Measurements from ENCODE around the gene TLR8. TPM values are rescaled to one million over a fixed set of nuclear protein-coding genes. Genes with fewer than 3 reads are reported as not detected.

TLR8 gene
- total RNA-seq, 2 donors from 2014 or later, result not detected

DNA sequence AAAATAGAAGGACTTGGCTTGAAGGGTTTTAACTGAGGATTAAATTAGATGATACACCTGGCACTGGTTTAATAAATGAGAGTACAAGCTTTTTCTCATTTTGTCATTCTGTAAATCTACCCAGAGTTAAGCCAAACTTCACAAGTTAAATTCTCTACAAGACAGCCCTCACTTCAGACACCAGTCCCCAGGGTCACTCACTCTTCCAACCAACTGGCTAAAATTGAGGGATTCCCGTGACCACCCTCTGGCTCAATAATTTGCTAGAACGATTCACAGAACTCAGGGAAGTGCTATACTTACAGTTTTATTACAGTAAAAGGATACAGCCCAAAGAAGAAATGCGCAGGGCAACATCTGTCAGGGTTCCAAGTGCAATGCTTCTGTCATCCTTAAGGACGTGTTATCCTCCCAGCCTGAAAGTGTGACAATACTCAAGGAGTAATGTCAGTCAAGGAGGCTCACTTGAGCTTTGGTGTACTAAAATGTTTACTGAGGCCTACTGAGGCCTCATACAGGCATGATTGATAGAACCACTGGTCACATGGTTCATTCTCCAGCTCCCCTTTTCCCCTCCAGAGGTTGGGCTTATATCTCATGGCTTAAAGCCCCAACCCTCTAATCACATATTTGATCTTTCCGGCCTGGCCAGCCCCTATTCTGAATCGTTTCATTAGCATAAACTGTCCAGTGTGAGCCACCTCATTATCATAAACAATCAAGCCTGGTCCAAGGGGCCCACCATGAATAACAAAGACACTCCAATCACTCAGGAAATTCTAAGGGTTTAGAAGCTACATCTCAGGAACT lies 58.9 kb downstream of the TLR8 start:
- Histone ChIP-seq H3K9me3 (ENCODE audit: control insufficient read depth, low read length) (no peaks in the 10 kb centered on the region), H3K27ac (ENCODE audit: low read depth, low read length) (no peak overlapping the region), H3K9ac (ENCODE audit: extremely low read depth, low read length, poor library complexity, severe bottlenecking) (no peak overlapping the region), H3K27me3 (ENCODE audit: control insufficient read depth, insufficient read depth, low read length, poor library complexity, severe bottlenecking) (no peaks in the 10 kb centered on the region), H3K4me3 (ENCODE audit: low read length) (no peak overlapping the region), H3K4me1 (ENCODE audit: control insufficient read depth, insufficient read depth, low read length) (no peaks in the 10 kb centered on the region), H3K36me3 (ENCODE audit: control insufficient read depth, insufficient read depth, low read length) (no peaks in the 10 kb centered on the region)
- peaks cover 73% of the 10 kb centered on the region for H3K9me3 Mint-ChIP-seq
- H3K27ac Mint-ChIP-seq, result no peak overlapping the region
- no peak for DNase-seq
- no peaks in the 10 kb centered on the region for H3K27me3 Mint-ChIP-seq (ENCODE audit: insufficient read depth)
- TF ChIP-seq, protein P1, sequence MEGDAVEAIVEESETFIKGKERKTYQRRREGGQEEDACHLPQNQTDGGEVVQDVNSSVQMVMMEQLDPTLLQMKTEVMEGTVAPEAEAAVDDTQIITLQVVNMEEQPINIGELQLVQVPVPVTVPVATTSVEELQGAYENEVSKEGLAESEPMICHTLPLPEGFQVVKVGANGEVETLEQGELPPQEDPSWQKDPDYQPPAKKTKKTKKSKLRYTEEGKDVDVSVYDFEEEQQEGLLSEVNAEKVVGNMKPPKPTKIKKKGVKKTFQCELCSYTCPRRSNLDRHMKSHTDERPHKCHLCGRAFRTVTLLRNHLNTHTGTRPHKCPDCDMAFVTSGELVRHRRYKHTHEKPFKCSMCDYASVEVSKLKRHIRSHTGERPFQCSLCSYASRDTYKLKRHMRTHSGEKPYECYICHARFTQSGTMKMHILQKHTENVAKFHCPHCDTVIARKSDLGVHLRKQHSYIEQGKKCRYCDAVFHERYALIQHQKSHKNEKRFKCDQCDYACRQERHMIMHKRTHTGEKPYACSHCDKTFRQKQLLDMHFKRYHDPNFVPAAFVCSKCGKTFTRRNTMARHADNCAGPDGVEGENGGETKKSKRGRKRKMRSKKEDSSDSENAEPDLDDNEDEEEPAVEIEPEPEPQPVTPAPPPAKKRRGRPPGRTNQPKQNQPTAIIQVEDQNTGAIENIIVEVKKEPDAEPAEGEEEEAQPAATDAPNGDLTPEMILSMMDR (conservative IDR thresholded peaks at IDR 0.05), result no peak
- H3K4me3 Mint-ChIP-seq, result no peak overlapping the region
- H3K4me1 Mint-ChIP-seq, result no peaks in the 10 kb centered on the region
- WGBS, 2 experiments (ENCODE audit: insufficient coverage in 1 of 2, insufficient read length in 1 of 2), result 50 to 85% methylated on average over 2 to 6 of the region's 6 CpGs
- no peaks in the 10 kb centered on the region for H3K36me3 Mint-ChIP-seq (ENCODE audit: low read depth)

DNA sequence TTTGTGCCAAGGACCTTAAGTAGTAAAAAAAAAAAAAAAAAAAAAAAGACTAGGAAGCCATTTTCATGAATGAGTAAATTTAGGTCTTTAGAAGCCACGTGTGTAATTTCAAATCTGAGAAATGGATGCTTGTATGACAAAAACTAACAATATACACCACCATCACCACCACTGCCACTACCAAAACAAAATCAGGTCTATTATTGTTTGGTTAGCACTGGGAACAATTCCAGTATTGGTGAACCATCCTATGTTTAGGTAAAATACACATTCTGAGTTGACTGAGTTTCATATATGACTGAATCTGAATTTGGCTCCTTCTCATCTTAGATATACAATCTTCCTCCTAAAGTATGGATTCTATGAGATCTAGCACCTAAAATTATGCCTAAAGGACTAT lies 59.7 kb downstream of the TLR8 start:
- Mint-ChIP-seq H3K36me3 (ENCODE audit: low read depth) (no peaks in the 10 kb centered on the region), H3K27ac (no peak overlapping the region), H3K9me3 (peaks cover 74% of the 10 kb centered on the region), H3K4me1 (peaks cover 6% of the 10 kb centered on the region), H3K4me3 (no peak overlapping the region), H3K27me3 (ENCODE audit: insufficient read depth) (no peaks in the 10 kb centered on the region)
- Histone ChIP-seq H3K4me3 (ENCODE audit: low read length) (no peak overlapping the region), H3K36me3 (ENCODE audit: control insufficient read depth, insufficient read depth, low read length) (no peaks in the 10 kb centered on the region), H3K4me1 (ENCODE audit: control insufficient read depth, insufficient read depth, low read length) (no peaks in the 10 kb centered on the region), H3K9ac (ENCODE audit: extremely low read depth, low read length, poor library complexity, severe bottlenecking) (no peak overlapping the region), H3K27me3 (ENCODE audit: control insufficient read depth, insufficient read depth, low read length, poor library complexity, severe bottlenecking) (no peaks in the 10 kb centered on the region), H3K9me3 (ENCODE audit: control insufficient read depth, low read length) (no peaks in the 10 kb centered on the region), H3K27ac (ENCODE audit: low read depth, low read length) (no peak overlapping the region)
- WGBS, 2 experiments (ENCODE audit: insufficient coverage in 1 of 2, insufficient read length in 1 of 2), result no CpG with 5 or more reads among the region's 1 CpG
- TF ChIP-seq, protein P1 (conservative IDR thresholded peaks at IDR 0.05), result no peak
- no peak for DNase-seq

DNA sequence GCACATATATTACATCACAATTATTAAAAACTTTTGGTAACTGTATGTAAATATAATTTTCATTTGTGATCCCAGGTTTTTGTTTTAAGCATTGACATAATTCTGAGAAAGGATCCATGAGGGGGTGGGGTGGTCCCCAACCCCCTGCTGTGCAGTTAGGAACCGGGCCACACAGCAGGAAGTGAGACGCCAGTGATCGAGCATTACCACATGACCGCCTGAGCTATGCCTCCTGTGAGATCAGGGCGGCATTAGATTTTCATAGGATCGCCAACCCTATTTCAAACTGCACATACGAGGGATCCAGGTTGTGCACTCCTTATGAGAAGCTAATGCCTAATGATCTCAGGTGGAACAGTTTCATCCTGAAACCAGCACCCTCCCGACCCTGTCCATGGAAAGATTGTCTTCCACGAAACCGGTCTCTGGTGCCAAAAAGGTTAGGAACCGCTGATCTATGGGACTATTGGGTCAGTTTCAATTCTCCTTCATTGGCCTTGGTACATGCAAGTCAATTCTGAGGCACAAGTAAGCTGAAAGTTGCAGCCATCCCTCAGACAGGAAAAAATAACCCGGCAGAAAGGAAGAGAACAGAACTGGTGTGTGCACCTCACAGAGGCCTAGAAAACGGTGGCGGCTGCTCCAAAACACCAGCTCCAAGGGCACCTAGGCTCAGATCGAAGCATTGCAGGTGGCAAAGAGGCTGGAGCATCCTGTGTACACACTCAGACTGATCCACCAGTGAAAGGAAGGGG lies 61.5 kb downstream of the TLR8 start:
- H3K4me3 Mint-ChIP-seq, result no peak overlapping the region
- no peaks in the 10 kb centered on the region for H3K36me3 Mint-ChIP-seq (ENCODE audit: low read depth)
- Histone ChIP-seq H3K9ac (ENCODE audit: extremely low read depth, low read length, poor library complexity, severe bottlenecking) (no peak overlapping the region), H3K36me3 (ENCODE audit: control insufficient read depth, insufficient read depth, low read length) (no peaks in the 10 kb centered on the region), H3K4me1 (ENCODE audit: control insufficient read depth, insufficient read depth, low read length) (no peaks in the 10 kb centered on the region), H3K4me3 (ENCODE audit: low read length) (no peak overlapping the region), H3K9me3 (ENCODE audit: control insufficient read depth, low read length) (no peaks in the 10 kb centered on the region), H3K27ac (ENCODE audit: low read depth, low read length) (no peak overlapping the region), H3K27me3 (ENCODE audit: control insufficient read depth, insufficient read depth, low read length, poor library complexity, severe bottlenecking) (no peaks in the 10 kb centered on the region)
- no peak for DNase-seq
- peaks cover 15% of the 10 kb centered on the region for H3K4me1 Mint-ChIP-seq
- no peaks in the 10 kb centered on the region for H3K27me3 Mint-ChIP-seq (ENCODE audit: insufficient read depth)
- H3K9me3 Mint-ChIP-seq, result peaks cover 70% of the 10 kb centered on the region
- TF ChIP-seq, protein P1 (conservative IDR thresholded peaks at IDR 0.05), result no peak
- H3K27ac Mint-ChIP-seq, result no peak overlapping the region
- WGBS, 2 experiments (ENCODE audit: insufficient coverage in 1 of 2, insufficient read length in 1 of 2), result 95 to 97% methylated on average over 8 to 15 of the region's 15 CpGs
